Chondrocyte (in vitro differentiated cells): ENCODE data around the gene IPMK. TPM values are rescaled to one million over a fixed set of nuclear protein-coding genes. Genes with fewer than 3 reads are reported as not detected.

Experiments used
- DNase-seq: peaks from one replicate; pipeline ENCODE4 v3.0.0; 2021; ENCODE audit warnings: mixed read lengths, low spot score
- H3K27ac Mint-ChIP-seq: one replicate; pipeline ENCODE4 v1.8.0; 2021; ENCODE audit warnings: mild to moderate bottlenecking, moderate library complexity, mixed read lengths; ENCODE audit not compliant: unreplicated experiment
- H3K27me3 Mint-ChIP-seq: 2 replicates; pipeline ENCODE4 v1.8.0; 2021; ENCODE audit warnings: low read depth, mixed read lengths
- H3K36me3 Mint-ChIP-seq: 2 replicates; pipeline ENCODE4 v1.8.0; 2021; ENCODE audit warnings: low read depth, mixed read lengths
- H3K4me1 Mint-ChIP-seq: 2 replicates; pipeline ENCODE4 v1.8.0; 2021; ENCODE audit warnings: low read depth, mild to moderate bottlenecking, mixed read lengths
- H3K4me3 Mint-ChIP-seq: one replicate; pipeline ENCODE4 v1.8.0; 2021; ENCODE audit warnings: mild to moderate bottlenecking, moderate library complexity, mixed read lengths; ENCODE audit not compliant: unreplicated experiment
- H3K9me3 Mint-ChIP-seq: 2 replicates; pipeline ENCODE4 v1.8.0; 2021; ENCODE audit warnings: low read depth, mixed read lengths
- total RNA-seq: library from RNA; stranded (reverse); gene quantifications from 3 replicates; pipeline ENCODE4 v1.2.1, GENCODE V29; 2021
- TF ChIP-seq, protein P1 (sequence below): fragments of 200-600 bp; sonication (generic); IDR thresholded peaks from 2 replicates; pipeline ENCODE4 v1.5.0; 2021; ENCODE audit warnings: antibody characterized with exemption, mild to moderate bottlenecking, moderate library complexity

IPMK gene
- total RNA-seq, 1 donor from 2014 or later: 2.9 TPM

GRCh38 chr10:58153751-58154150 lies 113.9 kb downstream of the IPMK start:
- no peak for DNase-seq
- no peak overlapping the region for H3K4me3 Mint-ChIP-seq
- no peaks in the 10 kb centered on the region for H3K4me1 Mint-ChIP-seq
- H3K9me3 Mint-ChIP-seq: no peaks in the 10 kb centered on the region
- H3K36me3 Mint-ChIP-seq: no peaks in the 10 kb centered on the region
- no peak overlapping the region for H3K27ac Mint-ChIP-seq
- peaks cover 41% of the 10 kb centered on the region for H3K27me3 Mint-ChIP-seq
- TF ChIP-seq, protein P1, sequence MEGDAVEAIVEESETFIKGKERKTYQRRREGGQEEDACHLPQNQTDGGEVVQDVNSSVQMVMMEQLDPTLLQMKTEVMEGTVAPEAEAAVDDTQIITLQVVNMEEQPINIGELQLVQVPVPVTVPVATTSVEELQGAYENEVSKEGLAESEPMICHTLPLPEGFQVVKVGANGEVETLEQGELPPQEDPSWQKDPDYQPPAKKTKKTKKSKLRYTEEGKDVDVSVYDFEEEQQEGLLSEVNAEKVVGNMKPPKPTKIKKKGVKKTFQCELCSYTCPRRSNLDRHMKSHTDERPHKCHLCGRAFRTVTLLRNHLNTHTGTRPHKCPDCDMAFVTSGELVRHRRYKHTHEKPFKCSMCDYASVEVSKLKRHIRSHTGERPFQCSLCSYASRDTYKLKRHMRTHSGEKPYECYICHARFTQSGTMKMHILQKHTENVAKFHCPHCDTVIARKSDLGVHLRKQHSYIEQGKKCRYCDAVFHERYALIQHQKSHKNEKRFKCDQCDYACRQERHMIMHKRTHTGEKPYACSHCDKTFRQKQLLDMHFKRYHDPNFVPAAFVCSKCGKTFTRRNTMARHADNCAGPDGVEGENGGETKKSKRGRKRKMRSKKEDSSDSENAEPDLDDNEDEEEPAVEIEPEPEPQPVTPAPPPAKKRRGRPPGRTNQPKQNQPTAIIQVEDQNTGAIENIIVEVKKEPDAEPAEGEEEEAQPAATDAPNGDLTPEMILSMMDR: no peak

- Mint-ChIP-seq H3K27me3 (peaks cover 34% of the 10 kb centered on the region), H3K36me3 (no peaks in the 10 kb centered on the region), H3K4me3 (no peak overlapping the region), H3K4me1 (no peaks in the 10 kb centered on the region), H3K27ac (no peak overlapping the region), H3K9me3 (no peaks in the 10 kb centered on the region)
- no peak for DNase-seq
- TF ChIP-seq, protein P1: peak; percentile 83
These were observed 114.9 kb downstream of the IPMK start for GRCh38 chr10:58152673-58153263.

GRCh38 chr10:58150290-58150689 lies 117.4 kb downstream of the IPMK start:
- Mint-ChIP-seq H3K9me3 (no peaks in the 10 kb centered on the region), H3K27me3 (peaks cover 27% of the 10 kb centered on the region), H3K27ac (no peak overlapping the region), H3K4me1 (no peaks in the 10 kb centered on the region), H3K4me3 (no peak overlapping the region), H3K36me3 (no peaks in the 10 kb centered on the region)
- no peak for DNase-seq
- TF ChIP-seq, protein P1: no peak

DNA sequence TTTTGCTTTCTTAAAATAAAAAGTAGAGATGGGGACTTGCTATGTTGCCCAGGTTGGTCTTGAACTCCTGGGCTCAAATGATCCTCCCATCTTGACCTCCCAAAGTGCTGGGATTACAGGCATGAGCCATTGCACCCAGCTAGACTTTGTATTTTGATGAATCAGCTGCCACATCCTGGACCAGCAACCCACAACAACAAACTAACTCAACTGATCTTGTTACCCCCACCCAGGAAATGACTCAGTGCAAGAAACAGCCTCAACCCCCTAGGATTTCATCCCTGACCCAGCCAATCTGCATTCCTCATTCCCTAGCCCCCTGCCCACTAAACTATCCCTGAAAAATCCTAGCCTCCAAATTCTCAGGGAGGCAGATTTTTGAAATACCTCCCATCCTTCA lies 123.8 kb downstream of the IPMK start:
- no peak overlapping the region for H3K27ac Mint-ChIP-seq
- no peak overlapping the region for H3K4me3 Mint-ChIP-seq
- peaks cover 7% of the 10 kb centered on the region for H3K9me3 Mint-ChIP-seq
- H3K36me3 Mint-ChIP-seq: no peaks in the 10 kb centered on the region
- TF ChIP-seq, protein P1: no peak
- no peaks in the 10 kb centered on the region for H3K4me1 Mint-ChIP-seq
- peaks cover 9% of the 10 kb centered on the region for H3K27me3 Mint-ChIP-seq
- no peak for DNase-seq

Other genes with a start within 250 kb of the IPMK start
- gene CISD1, start 1.3 kb upstream of the IPMK start, total RNA-seq: 22.6 to 37.7 TPM (median 25.5 TPM) in 3 replicates
- 12.7 to 13.0 TPM (median 12.7 TPM) in 3 replicates for gene UBE2D1, start 67.1 kb upstream of the IPMK start, total RNA-seq
- 14.8 to 16.1 TPM (median 15.5 TPM) in 3 replicates for gene TFAM, start 117.5 kb upstream of the IPMK start, total RNA-seq
- gene BICC1, start 245.0 kb upstream of the IPMK start, total RNA-seq: 32.2 to 51.1 TPM (median 32.4 TPM) in 3 replicates